OCI-LY1 (cell line): ENCODE results near the gene PMS2.
"Not testable (repeated sequence)": the region's sequence is repeated elsewhere in the genome, so short reads cannot be mapped to it uniquely, and the experiment has no call there.

ENCODE experiments used
- EZH2 ChIP-seq: fragments of 200-600 bp; sonication (generic), shearing (Covaris generic); IDR thresholded peaks from 2 replicates; pipeline ENCODE4 v1.8.0; 2017; ENCODE audit warnings: borderline replicate concordance, mixed run types, mild to moderate bottlenecking, antibody characterized with exemption, low read length, moderate library complexity, mixed read lengths
- TF ChIP-seq, protein P1 (sequence below): fragments of 200-600 bp; sonication (generic), shearing (Covaris generic); IDR thresholded peaks from 2 replicates; pipeline ENCODE4 v1.5.1; 2017; ENCODE audit warnings: mild to moderate bottlenecking, antibody characterized with exemption, low read length, moderate library complexity, mixed read lengths

DNA sequence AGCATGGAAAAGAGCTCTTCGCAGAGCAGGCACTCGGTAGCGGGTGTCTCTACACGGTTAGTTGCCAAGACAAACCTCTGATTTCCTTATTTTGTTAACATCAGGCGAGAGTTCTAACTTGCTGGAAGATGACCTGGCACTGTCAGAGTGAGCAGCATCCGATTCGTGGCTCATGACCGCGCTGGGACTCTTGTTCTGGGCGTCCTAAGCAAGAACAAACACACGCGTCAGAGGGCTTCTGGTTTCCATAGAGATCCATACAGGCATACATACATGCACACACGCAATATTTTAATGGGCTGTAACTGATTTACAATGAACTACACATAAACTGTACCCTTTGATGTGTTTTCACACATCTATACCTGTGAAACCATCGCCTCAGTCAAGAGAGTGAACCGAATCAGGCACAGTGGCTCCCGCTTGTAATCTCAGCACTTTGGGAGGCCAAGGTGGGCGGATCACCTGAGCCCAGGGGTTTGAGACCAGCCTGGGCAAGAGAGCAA is 73.9 kb downstream of the PMS2 start:
- TF ChIP-seq, protein P1, sequence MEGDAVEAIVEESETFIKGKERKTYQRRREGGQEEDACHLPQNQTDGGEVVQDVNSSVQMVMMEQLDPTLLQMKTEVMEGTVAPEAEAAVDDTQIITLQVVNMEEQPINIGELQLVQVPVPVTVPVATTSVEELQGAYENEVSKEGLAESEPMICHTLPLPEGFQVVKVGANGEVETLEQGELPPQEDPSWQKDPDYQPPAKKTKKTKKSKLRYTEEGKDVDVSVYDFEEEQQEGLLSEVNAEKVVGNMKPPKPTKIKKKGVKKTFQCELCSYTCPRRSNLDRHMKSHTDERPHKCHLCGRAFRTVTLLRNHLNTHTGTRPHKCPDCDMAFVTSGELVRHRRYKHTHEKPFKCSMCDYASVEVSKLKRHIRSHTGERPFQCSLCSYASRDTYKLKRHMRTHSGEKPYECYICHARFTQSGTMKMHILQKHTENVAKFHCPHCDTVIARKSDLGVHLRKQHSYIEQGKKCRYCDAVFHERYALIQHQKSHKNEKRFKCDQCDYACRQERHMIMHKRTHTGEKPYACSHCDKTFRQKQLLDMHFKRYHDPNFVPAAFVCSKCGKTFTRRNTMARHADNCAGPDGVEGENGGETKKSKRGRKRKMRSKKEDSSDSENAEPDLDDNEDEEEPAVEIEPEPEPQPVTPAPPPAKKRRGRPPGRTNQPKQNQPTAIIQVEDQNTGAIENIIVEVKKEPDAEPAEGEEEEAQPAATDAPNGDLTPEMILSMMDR = not testable (repeated sequence)
- TF ChIP-seq EZH2 = not testable (repeated sequence)
